Neural progenitor cell (in vitro differentiated cells): ENCODE measurements around the gene SPOPL. TPM values are rescaled to one million over a fixed set of nuclear protein-coding genes. Genes with fewer than 3 reads are reported as not detected.

ENCODE experiments used
- DNase-seq: peaks from one replicate; pipeline ENCODE4 v3.0.0-alpha.2; 2016; ENCODE audit warnings: low spot score
- H2AFZ ChIP-seq: fragments of 200-600 bp; sonication (generic); replicated peaks from 2 replicates; pipeline ENCODE4 v1.6.1; 2016; ENCODE audit warnings: antibody characterized with exemption
- H3F3A ChIP-seq: fragments of 200-600 bp; sonication (generic); 2 replicates; pipeline ENCODE4 v1.6.1; 2016; ENCODE audit warnings: antibody characterized with exemption, low read depth
- H3K27ac ChIP-seq: fragments of 200-600 bp; sonication (generic); 2 replicates; pipeline ENCODE4 v1.5.1; 2016; ENCODE audit warnings: mild to moderate bottlenecking
- H3K27me3 ChIP-seq: fragments of 200-600 bp; sonication (generic); 2 replicates; pipeline ENCODE4 v1.6.1; 2016; ENCODE audit warnings: mild to moderate bottlenecking, moderate library complexity
- H3K36me3 ChIP-seq: fragments of 200-600 bp; sonication (generic); 2 replicates; pipeline ENCODE4 v1.5.1; 2016
- H3K4me1 ChIP-seq: fragments of 200-600 bp; sonication (generic); 2 replicates; pipeline ENCODE4 v1.6.1; 2016; ENCODE audit warnings: mixed run types
- H3K4me2 ChIP-seq: fragments of 200-600 bp; sonication (generic); 2 replicates; pipeline ENCODE4 v1.6.1; 2016
- H3K4me3 ChIP-seq: fragments of 200-600 bp; sonication (generic); 2 replicates; pipeline ENCODE4 v1.5.1; 2016
- H3K79me2 ChIP-seq: fragments of 200-600 bp; sonication (generic); 2 replicates; pipeline ENCODE4 v1.6.1; 2016; ENCODE audit warnings: low read depth
- H3K9ac ChIP-seq: fragments of 200-600 bp; sonication (generic); 2 replicates; pipeline ENCODE4 v1.6.1; 2016
- H3K9me3 ChIP-seq: fragments of 200-600 bp; sonication (generic); 2 replicates; pipeline ENCODE4 v1.5.1; 2016; ENCODE audit warnings: low read depth
- H4K20me1 ChIP-seq: fragments of 200-600 bp; sonication (generic); 2 replicates; pipeline ENCODE4 v1.6.1; 2016; ENCODE audit warnings: low read depth
- H3K27ac Mint-ChIP-seq: 3 replicates; pipeline ENCODE4 v1.8.0; 2021; ENCODE audit warnings: mixed read lengths
- H3K27me3 Mint-ChIP-seq: 2 replicates; pipeline ENCODE4 v1.8.0; 2022; ENCODE audit warnings: low read depth, mild to moderate bottlenecking, inconsistent platforms, moderate library complexity, mixed read lengths; ENCODE audit not compliant: insufficient read depth
- H3K36me3 Mint-ChIP-seq: 3 replicates; pipeline ENCODE4 v1.8.0; 2021; ENCODE audit warnings: mixed read lengths
- H3K4me1 Mint-ChIP-seq: 3 replicates; pipeline ENCODE4 v1.8.0; 2021; ENCODE audit warnings: mixed read lengths
- H3K4me3 Mint-ChIP-seq: 3 replicates; pipeline ENCODE4 v1.8.0; 2021; ENCODE audit warnings: mild to moderate bottlenecking, moderate library complexity, mixed read lengths
- H3K9me3 Mint-ChIP-seq: 3 replicates; pipeline ENCODE4 v1.8.0; 2020; ENCODE audit warnings: mixed read lengths
- CTCF ChIP-seq: fragments of 200-600 bp; sonication (generic); IDR thresholded peaks from 2 replicates; pipeline ENCODE4 v1.5.1; 2017; ENCODE audit warnings: antibody characterized with exemption, mild to moderate bottlenecking
- EZH2 ChIP-seq: fragments of 200-600 bp; sonication (generic); IDR thresholded peaks from 2 replicates; pipeline ENCODE4 v1.6.1; 2017; ENCODE audit warnings: antibody characterized with exemption, mild to moderate bottlenecking, moderate library complexity
- EZH2phosphoT487 ChIP-seq: fragments of 200-600 bp; sonication (generic); IDR thresholded peaks from 2 replicates; pipeline ENCODE4 v1.6.1; 2017; ENCODE audit warnings: antibody characterized with exemption
- total RNA-seq: library from RNA; depleted of rRNA; stranded (reverse); fragments of >200 nt; gene quantifications from 2 replicates; pipeline ENCODE4 v1.2.3, GENCODE V29; 2015; ENCODE audit warnings: low replicate concordance

The SPOPL gene
- 13.3 and 19.8 TPM in 2 replicates for total RNA-seq

GRCh38 chr2:138501425-138502254 is at the start of gene SPOPL:
Gene SPOPL, plus strand, starts transcription at chr2:138501770. Its CDS starts 48,447 bp downstream, at chr2:138550217.
- H3K36me3 ChIP-seq: no peaks in the 10 kb centered on the region
- peak within 1 kb of the TSS; percentile 90 for H3K27ac ChIP-seq
- peaks cover 38% of the 10 kb centered on the region for H4K20me1 ChIP-seq
- no peaks in the 10 kb centered on the region for H3K27me3 ChIP-seq
- Mint-ChIP-seq H3K27me3 (no peaks in the 10 kb centered on the region), H3K27ac (peak within 1 kb of the TSS; percentile 96), H3K36me3 (peaks cover 1% of the 10 kb centered on the region), H3K4me1 (peaks cover 13% of the 10 kb centered on the region), H3K4me3 (peak within 1 kb of the TSS; percentile 99), H3K9me3 (no peaks in the 10 kb centered on the region)
- peak; percentile 95 for DNase-seq
- peak within 1 kb of the TSS; percentile 88 for H3K4me2 ChIP-seq
- no peaks in the 10 kb centered on the region for H3K9me3 ChIP-seq
- H3K4me1 ChIP-seq: peaks cover 11% of the 10 kb centered on the region
- H3F3A ChIP-seq: peaks cover 22% of the 10 kb centered on the region
- H3K4me3 ChIP-seq: peak within 1 kb of the TSS; percentile 78
- H3K79me2 ChIP-seq: peaks cover 51% of the 10 kb centered on the region
- peak within 1 kb of the TSS; percentile 94 for H2AFZ ChIP-seq
- H3K9ac ChIP-seq: peak within 1 kb of the TSS; percentile 75
- no peak for TF ChIP-seq EZH2phosphoT487
- no peak for TF ChIP-seq EZH2
- TF ChIP-seq CTCF: peak; percentile 36

GRCh38 chr2:138452324-138452723 is 49.2 kb upstream of the SPOPL start:
- H3K4me1 ChIP-seq: peaks cover 11% of the 10 kb centered on the region
- no peaks in the 10 kb centered on the region for H3F3A ChIP-seq
- no peak overlapping the region for H2AFZ ChIP-seq
- no peak for DNase-seq
- TF ChIP-seq EZH2: no peak
- no peak for TF ChIP-seq EZH2phosphoT487
- no peak for TF ChIP-seq CTCF
- Mint-ChIP-seq H3K4me3 (no peak overlapping the region), H3K36me3 (no peaks in the 10 kb centered on the region), H3K4me1 (peaks cover 5% of the 10 kb centered on the region), H3K27me3 (no peaks in the 10 kb centered on the region), H3K27ac (no peak overlapping the region), H3K9me3 (peaks cover under 1% of the 10 kb centered on the region)
- H3K36me3 ChIP-seq: no peaks in the 10 kb centered on the region
- no peak overlapping the region for H3K27ac ChIP-seq
- H4K20me1 ChIP-seq: no peaks in the 10 kb centered on the region
- H3K9ac ChIP-seq: no peak overlapping the region
- no peaks in the 10 kb centered on the region for H3K79me2 ChIP-seq
- no peaks in the 10 kb centered on the region for H3K27me3 ChIP-seq
- no peaks in the 10 kb centered on the region for H3K9me3 ChIP-seq
- H3K4me3 ChIP-seq: no peak overlapping the region
- H3K4me2 ChIP-seq: no peak overlapping the region

- no peak overlapping the region for H3K27ac Mint-ChIP-seq
- no peak overlapping the region for H3K4me3 Mint-ChIP-seq
- Histone ChIP-seq H3K36me3 (no peaks in the 10 kb centered on the region), H3F3A (no peaks in the 10 kb centered on the region), H3K9me3 (no peaks in the 10 kb centered on the region), H2AFZ (no peak overlapping the region), H4K20me1 (no peaks in the 10 kb centered on the region), H3K27ac (no peak overlapping the region), H3K27me3 (no peaks in the 10 kb centered on the region), H3K9ac (no peak overlapping the region), H3K79me2 (no peaks in the 10 kb centered on the region), H3K4me1 (no peaks in the 10 kb centered on the region), H3K4me2 (no peak overlapping the region), H3K4me3 (no peak overlapping the region)
- no peaks in the 10 kb centered on the region for H3K36me3 Mint-ChIP-seq
- DNase-seq: no peak
- H3K27me3 Mint-ChIP-seq: no peaks in the 10 kb centered on the region
- no peak for TF ChIP-seq EZH2
- TF ChIP-seq CTCF: no peak
- no peaks in the 10 kb centered on the region for H3K4me1 Mint-ChIP-seq
- H3K9me3 Mint-ChIP-seq: peaks cover 4% of the 10 kb centered on the region
These were observed 47.8 kb upstream of the SPOPL start for GRCh38 chr2:138453815-138454214.
